H9 (cell line): ENCODE measurements around the gene UBAC2. TPM values are rescaled to one million over a fixed set of nuclear protein-coding genes. Genes with fewer than 3 reads are reported as not detected.

Experiments
- DNase-seq: peaks from one replicate; pipeline ENCODE4 v3.0.0-alpha.2; 2017
- H2AFZ ChIP-seq: one replicate; pipeline ENCODE4 v1.6.1; 2013; ENCODE audit warnings: mild to moderate bottlenecking, low read length, control low read depth, moderate library complexity
- H2AK5ac ChIP-seq: 2 replicates; pipeline ENCODE4 v1.6.1; 2013; ENCODE audit warnings: low read length, control low read depth, mixed read lengths; ENCODE audit not compliant: insufficient read length
- H2BK120ac ChIP-seq: one replicate; pipeline ENCODE4 v1.6.1; 2013; ENCODE audit warnings: low read depth, mild to moderate bottlenecking, low read length, control low read depth, inconsistent platforms; ENCODE audit not compliant: poor library complexity, severe bottlenecking
- H2BK12ac ChIP-seq: 2 replicates; pipeline ENCODE4 v1.6.1; 2013; ENCODE audit warnings: low read length, control low read depth, mixed read lengths, low read depth; ENCODE audit not compliant: insufficient read length
- H2BK15ac ChIP-seq: 2 replicates; pipeline ENCODE4 v1.6.1; 2013; ENCODE audit warnings: low read depth, low read length, control low read depth
- H2BK20ac ChIP-seq: one replicate; pipeline ENCODE4 v1.6.1; 2013; ENCODE audit warnings: low read depth, mild to moderate bottlenecking, low read length, control low read depth, inconsistent platforms; ENCODE audit not compliant: poor library complexity, severe bottlenecking
- H2BK5ac ChIP-seq: 2 replicates; pipeline ENCODE4 v1.6.1; 2013; ENCODE audit warnings: low read length, control low read depth, mixed read lengths; ENCODE audit not compliant: insufficient read length
- H3K14ac ChIP-seq: 2 replicates; pipeline ENCODE4 v1.6.1; 2013; ENCODE audit warnings: low read length, control low read depth; ENCODE audit not compliant: insufficient read depth
- H3K18ac ChIP-seq: 2 replicates; pipeline ENCODE4 v1.6.1; 2013; ENCODE audit warnings: low read depth, mild to moderate bottlenecking, mixed read lengths, low read length, control low read depth; ENCODE audit not compliant: insufficient read length
- H3K23ac ChIP-seq: 2 replicates; pipeline ENCODE4 v1.6.1; 2013; ENCODE audit warnings: low read length, control low read depth, mixed read lengths, low read depth; ENCODE audit not compliant: insufficient read length
- H3K23me2 ChIP-seq: 2 replicates; pipeline ENCODE4 v1.6.1; 2013; ENCODE audit warnings: low read depth, mild to moderate bottlenecking, mixed read lengths, low read length, control low read depth; ENCODE audit not compliant: insufficient read length, poor library complexity, severe bottlenecking
- H3K27ac ChIP-seq: 2 replicates; pipeline ENCODE4 v1.5.1; 2013; ENCODE audit warnings: low read length, control low read depth, mixed read lengths, low read depth; ENCODE audit not compliant: insufficient read length
- H3K27me3 ChIP-seq: 2 replicates; pipeline ENCODE4 v1.6.1; 2013; ENCODE audit warnings: low read length, control low read depth, inconsistent platforms; ENCODE audit not compliant: insufficient read depth
- H3K4ac ChIP-seq: 2 replicates; pipeline ENCODE4 v1.6.1; 2013; ENCODE audit warnings: low read depth, mild to moderate bottlenecking, control low read depth, inconsistent platforms, low read length, moderate library complexity
- H3K4me1 ChIP-seq: 2 replicates; pipeline ENCODE4 v1.6.1; 2013; ENCODE audit warnings: low read length, control low read depth, inconsistent platforms; ENCODE audit not compliant: insufficient read depth
- H3K4me2 ChIP-seq: 2 replicates; pipeline ENCODE4 v1.6.1; 2013; ENCODE audit warnings: low read length, control low read depth, mixed read lengths; ENCODE audit not compliant: insufficient read length, insufficient read depth
- H3K56ac ChIP-seq: 2 replicates; pipeline ENCODE4 v1.6.1; 2013; ENCODE audit warnings: low read depth, mild to moderate bottlenecking, mixed read lengths, low read length, control low read depth; ENCODE audit not compliant: insufficient read length
- H3K79me1 ChIP-seq: 2 replicates; pipeline ENCODE4 v1.6.1; 2013; ENCODE audit warnings: low read depth, mild to moderate bottlenecking, moderate library complexity, low read length, control low read depth, inconsistent platforms; ENCODE audit not compliant: insufficient read depth, poor library complexity, severe bottlenecking
- H3K79me2 ChIP-seq: 2 replicates; pipeline ENCODE4 v1.6.1; 2013; ENCODE audit warnings: low read length, control low read depth, inconsistent platforms; ENCODE audit not compliant: insufficient read depth
- H3K9ac ChIP-seq: 2 replicates; pipeline ENCODE4 v1.6.1; 2013; ENCODE audit warnings: low read length, control low read depth, mixed read lengths; ENCODE audit not compliant: insufficient read length; ENCODE audit errors: extremely low read depth
- H3K9me3 ChIP-seq: one replicate; pipeline ENCODE4 v1.6.1; 2013; ENCODE audit warnings: low read depth, low read length, inconsistent platforms; ENCODE audit not compliant: control insufficient read depth
- H3T11ph ChIP-seq: one replicate; pipeline ENCODE4 v1.6.1; 2013; ENCODE audit warnings: mild to moderate bottlenecking, low read length, control low read depth, inconsistent platforms
- H4K20me1 ChIP-seq: one replicate; pipeline ENCODE4 v1.6.1; 2013; ENCODE audit not compliant: control insufficient read depth, insufficient read length, insufficient read depth
- H4K5ac ChIP-seq: 2 replicates; pipeline ENCODE4 v1.6.1; 2013; ENCODE audit warnings: low read depth, mild to moderate bottlenecking, mixed read lengths, low read length, control low read depth; ENCODE audit not compliant: insufficient read length
- H4K8ac ChIP-seq: replicated peaks from 2 replicates; pipeline ENCODE4 v1.6.1; 2013; ENCODE audit warnings: low read length, control low read depth, mixed read lengths, low read depth; ENCODE audit not compliant: insufficient read length
- H4K91ac ChIP-seq: 2 replicates; pipeline ENCODE4 v1.6.1; 2013; ENCODE audit warnings: low read depth, mild to moderate bottlenecking, moderate library complexity, mixed read lengths, low read length, control low read depth; ENCODE audit not compliant: insufficient read length
- H3K27ac Mint-ChIP-seq, 3 experiments: 2 replicates in 2 of 3; 3 replicates in 1 of 3; pipeline ENCODE4 v1.8.0; 2020 to 2021; ENCODE audit warnings: mixed read lengths in 3 of 3, mild to moderate bottlenecking in 1 of 3, moderate library complexity in 1 of 3
- H3K27me3 Mint-ChIP-seq: 2 replicates; pipeline ENCODE4 v1.8.0; 2021; ENCODE audit warnings: low read depth, mild to moderate bottlenecking, moderate library complexity, mixed read lengths
- H3K36me3 Mint-ChIP-seq, 3 experiments: 2 replicates in 2 of 3; 3 replicates in 1 of 3; pipeline ENCODE4 v1.8.0; 2020 to 2021; ENCODE audit warnings: low read depth in 3 of 3, mixed read lengths in 3 of 3; ENCODE audit not compliant: insufficient read depth in 1 of 3
- H3K4me1 Mint-ChIP-seq, 2 experiments: 2 replicates each; pipeline ENCODE4 v1.8.0; 2020; ENCODE audit warnings: mixed read lengths in 2 of 2
- H3K4me3 Mint-ChIP-seq, 2 experiments: 2 replicates in 1 of 2; 3 replicates in 1 of 2; pipeline ENCODE4 v1.8.0; 2020 to 2021; ENCODE audit warnings: mild to moderate bottlenecking in 2 of 2, mixed read lengths in 2 of 2, moderate library complexity in 1 of 2
- H3K9me3 Mint-ChIP-seq, 2 experiments: 2 replicates in 1 of 2; 3 replicates in 1 of 2; pipeline ENCODE4 v1.8.0; 2020; ENCODE audit warnings: mild to moderate bottlenecking in 2 of 2, mixed read lengths in 2 of 2, moderate library complexity in 1 of 2
- whole genome bisulfite sequencing: extraction: QIAGEN DNeasy Blood & Tissue Kit; methylation state at CpG from one replicate; pipeline ENCODE4 v1.1.7; 2013; ENCODE audit warnings: missing lambda C conversion rate, low lambda C conversion rate, mixed read lengths; ENCODE audit not compliant: insufficient read length; ENCODE audit errors: extremely low coverage; 5-methylcytosine and 5-hydroxymethylcytosine counted together
- total RNA-seq: library from RNA; stranded (reverse); gene quantifications from 2 replicates; pipeline ENCODE4 v1.2.1, GENCODE V29; 2021
- TF ChIP-seq, protein P1 (sequence below): fragments of 200-600 bp; sonication (generic); conservative IDR thresholded peaks from 3 replicates; pipeline ENCODE4 v1.8.0; 2021; ENCODE audit warnings: antibody characterized with exemption, mild to moderate bottlenecking

UBAC2 gene
- total RNA-seq, 1 experiment from 2014 or later: 52.3 TPM

DNA sequence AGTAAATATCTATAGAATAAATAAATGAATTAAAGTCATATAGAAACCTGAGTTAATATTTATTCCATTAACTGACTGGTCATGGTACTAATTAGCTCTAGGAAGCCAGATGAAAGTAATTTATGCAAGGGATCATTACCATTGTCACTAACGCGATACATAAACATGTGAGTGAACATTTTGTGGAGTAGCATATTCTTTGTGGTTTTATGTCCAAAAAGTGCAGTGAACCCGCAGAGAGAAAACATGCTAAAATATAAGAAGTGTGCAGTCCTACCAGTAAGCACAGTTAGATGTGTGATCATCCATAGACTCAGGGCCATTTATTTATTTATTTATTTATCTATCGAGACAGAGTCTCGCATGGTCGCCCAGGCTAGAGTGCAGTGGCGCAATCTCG is 104.9 kb downstream of the UBAC2 start:
- Histone ChIP-seq H4K5ac (no peak overlapping the region), H2AK5ac (no peak overlapping the region), H2BK15ac (no peak overlapping the region), H3K79me2 (0 out of 2 replicates have a peak, but pooled peaks cover 2% of the 10 kb centered on the region), H4K91ac (no peak overlapping the region), H2BK20ac (no peak overlapping the region), H3K27ac (no peak overlapping the region), H3K18ac (no peak overlapping the region), H3K56ac (no peak overlapping the region), H4K20me1 (no peaks in the 10 kb centered on the region), H3T11ph (no peak overlapping the region), H2AFZ (no peak overlapping the region), H3K4me1 (no peaks in the 10 kb centered on the region; the same call in 1 of the 2 replicates), H3K14ac (no peak overlapping the region), H3K23me2 (no peaks in the 10 kb centered on the region), H3K23ac (no peak overlapping the region), H2BK120ac (no peak overlapping the region), H3K27me3 (no peaks in the 10 kb centered on the region), H3K9ac (no peak overlapping the region), H4K8ac (no peak overlapping the region), H3K4me2 (no peak overlapping the region), H2BK5ac (no peak overlapping the region), H3K4ac (no peak overlapping the region), H2BK12ac (no peak overlapping the region), H3K9me3 (no peaks in the 10 kb centered on the region), H3K79me1 (no peaks in the 10 kb centered on the region)
- Mint-ChIP-seq H3K27me3 (no peaks in the 10 kb centered on the region), H3K27ac (no peak overlapping the region), H3K4me1 (peaks cover 8 to 13% of the 10 kb centered on the region in 2 experiments; a peak in 3 of 4 replicates), H3K36me3 (peaks cover 4 to 7% (median 6%) of the 10 kb centered on the region in 3 experiments; a peak in 3 of 7 replicates), H3K4me3 (no peak overlapping the region), H3K9me3 (no peaks in the 10 kb centered on the region)
- no peak for DNase-seq
- no CpG with 5 or more reads among the region's 8 CpGs for WGBS
- TF ChIP-seq, protein P1, sequence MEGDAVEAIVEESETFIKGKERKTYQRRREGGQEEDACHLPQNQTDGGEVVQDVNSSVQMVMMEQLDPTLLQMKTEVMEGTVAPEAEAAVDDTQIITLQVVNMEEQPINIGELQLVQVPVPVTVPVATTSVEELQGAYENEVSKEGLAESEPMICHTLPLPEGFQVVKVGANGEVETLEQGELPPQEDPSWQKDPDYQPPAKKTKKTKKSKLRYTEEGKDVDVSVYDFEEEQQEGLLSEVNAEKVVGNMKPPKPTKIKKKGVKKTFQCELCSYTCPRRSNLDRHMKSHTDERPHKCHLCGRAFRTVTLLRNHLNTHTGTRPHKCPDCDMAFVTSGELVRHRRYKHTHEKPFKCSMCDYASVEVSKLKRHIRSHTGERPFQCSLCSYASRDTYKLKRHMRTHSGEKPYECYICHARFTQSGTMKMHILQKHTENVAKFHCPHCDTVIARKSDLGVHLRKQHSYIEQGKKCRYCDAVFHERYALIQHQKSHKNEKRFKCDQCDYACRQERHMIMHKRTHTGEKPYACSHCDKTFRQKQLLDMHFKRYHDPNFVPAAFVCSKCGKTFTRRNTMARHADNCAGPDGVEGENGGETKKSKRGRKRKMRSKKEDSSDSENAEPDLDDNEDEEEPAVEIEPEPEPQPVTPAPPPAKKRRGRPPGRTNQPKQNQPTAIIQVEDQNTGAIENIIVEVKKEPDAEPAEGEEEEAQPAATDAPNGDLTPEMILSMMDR: no peak
